Panc1 (cell line): Measurements from ENCODE around the gene GPR149. TPM values are rescaled to one million over a fixed set of nuclear protein-coding genes. Genes with fewer than 3 reads are reported as not detected.
A peak's percentile ranks its signal among the peaks of the same experiment; 100 is the strongest.

ENCODE experiments used
- ATAC-seq: fragments of 200-7000 bp; cut with Tn5 transposase; 2 replicates; pipeline ENCODE4 v1.9.1; 2020; ENCODE audit warnings: mild to moderate bottlenecking, moderate library complexity
- BruUV-seq: library from RNA; stranded (reverse); fragments of 400-500 nt; replicated peaks from 2 replicates; lab custom pipeline; 2021; lab: Mats Ljungman, UMichigan
- CTCF ChIA-PET: fragments of 300-600 bp; sonication (Branson Sonifier 250); formaldehyde crosslinking; loops from one replicate; lab custom pipeline; 2022; ENCODE audit warnings: antibody characterized with exemption; lab: Charles Lee
- POLR2A ChIA-PET: fragments of 300-600 bp; sonication (Branson Sonifier 250); formaldehyde crosslinking; loops from one replicate; lab custom pipeline; 2022; ENCODE audit warnings: antibody characterized with exemption; lab: Charles Lee
- DNase-seq: peaks from one replicate; pipeline ENCODE4 v3.0.0-alpha.2; 2010; ENCODE audit warnings: low read depth, low spot score
- H3K27ac ChIP-seq: 2 replicates; pipeline ENCODE4 v1.5.1; 2011; ENCODE audit warnings: mild to moderate bottlenecking, low read length, inconsistent platforms
- H3K27me3 ChIP-seq: fragments of 200-500 bp; sonication (Bioruptor generic); 2 replicates; pipeline ENCODE4 v1.6.0; 2014; ENCODE audit warnings: low read length, inconsistent platforms; ENCODE audit not compliant: control insufficient read depth, insufficient read depth
- H3K36me3 ChIP-seq: fragments of 200-500 bp; sonication (Bioruptor generic); 2 replicates; pipeline ENCODE4 v1.5.1; 2014; ENCODE audit warnings: inconsistent platforms, mild to moderate bottlenecking, low read length, moderate library complexity; ENCODE audit not compliant: control insufficient read depth, insufficient read depth
- H3K4me1 ChIP-seq: 2 replicates; pipeline ENCODE4 v1.5.1; 2011; ENCODE audit warnings: inconsistent platforms, mild to moderate bottlenecking, low read length, moderate library complexity; ENCODE audit not compliant: control insufficient read depth, insufficient read depth
- H3K4me3 ChIP-seq, 2 experiments: 2 replicates each; pipeline ENCODE4 v1.5.1; 2011 to 2012; ENCODE audit warnings: low read depth in 2 of 2, low read length in 2 of 2, mild to moderate bottlenecking in 2 of 2, inconsistent platforms in 1 of 2, moderate library complexity in 1 of 2
- H3K9me3 ChIP-seq: fragments of 200-500 bp; sonication (Bioruptor generic); 2 replicates; pipeline ENCODE4 v1.5.1; 2014; ENCODE audit warnings: low read depth, mild to moderate bottlenecking, inconsistent platforms, low read length, moderate library complexity; ENCODE audit not compliant: control insufficient read depth, insufficient read depth
- POLR2AphosphoS5 ChIP-seq: IDR thresholded peaks from 2 replicates; pipeline ENCODE4 v1.6.1; 2012; ENCODE audit warnings: mild to moderate bottlenecking, low read depth, low read length, moderate library complexity
- SIN3A ChIP-seq: IDR thresholded peaks from 2 replicates; pipeline ENCODE4 v1.6.1; 2012; ENCODE audit warnings: low read depth, mild to moderate bottlenecking, low read length, moderate library complexity, borderline replicate concordance; ENCODE audit not compliant: insufficient read depth
- TCF7L2 ChIP-seq: IDR thresholded peaks from 2 replicates; pipeline ENCODE4 v1.6.1; 2011; ENCODE audit warnings: mild to moderate bottlenecking, low read depth, low read length, inconsistent platforms
- in situ Hi-C: cut with HindIII; loops from 2 replicates; pipeline ENCODE4 v1.10.0; 2016; ENCODE audit warnings: low sequenced_read_pairs, low pct_unique_long_range_greater_than_20kb
- intact Hi-C: fragments of 100-400 bp; cut with micrococcal nuclease; formaldehyde crosslinking; loops from one replicate; pipeline ENCODE4 v1.10.0; 2022; ENCODE audit not compliant: unreplicated experiment
- total RNA-seq: library from RNA; stranded (reverse); gene quantifications from one replicate; pipeline ENCODE4 v1.2.1, GENCODE V29; 2021; ENCODE audit not compliant: unreplicated experiment
- TF ChIP-seq, protein P1 (sequence below), 2 experiments: IDR thresholded peaks; 2 replicates each; pipeline ENCODE4 v1.6.1; 2011 to 2012; ENCODE audit warnings: low read depth in 2 of 2, control low read depth in 1 of 2, low read length in 1 of 2, mild to moderate bottlenecking in 1 of 2, moderate library complexity in 1 of 2; ENCODE audit not compliant: insufficient read depth in 1 of 2
- TF ChIP-seq, protein P2 (sequence below): fragments of 450-650 bp; IDR thresholded peaks from 2 replicates; pipeline ENCODE4 v1.5.1; 2017; ENCODE audit warnings: mild to moderate bottlenecking

Gene GPR149
- total RNA-seq, 1 experiment from 2014 or later, result not detected

- Histone ChIP-seq H3K27ac (peak overlapping the region; percentile 91), H3K4me3 (peak overlapping the region; percentile 72 to 99), H3K27me3 (no peaks in the 10 kb centered on the region; the same call in 1 of the 2 replicates), H3K9me3 (no peaks in the 10 kb centered on the region; the same call in 1 of the 2 replicates), H3K4me1 (peaks cover 13% of the 10 kb centered on the region), H3K36me3 (no peaks in the 10 kb centered on the region)
- intact Hi-C loops, result no loop called here
- CTCF ChIA-PET, result interaction anchor here (0.6 kb wide), 1 partner anchor 55 kb away, joined by 3 read pairs; no protein-coding TSS in a partner anchor
- POLR2A ChIA-PET, result interaction anchor here (0.5 kb wide), 1 partner anchor 201 kb away, joined by 9 read pairs; no protein-coding TSS in a partner anchor
- ATAC-seq, result no peak
- in situ Hi-C loops, result no loop called here
- BruUV-seq, result no TSS peak
- DNase-seq, result no peak
- TF ChIP-seq, protein P1, sequence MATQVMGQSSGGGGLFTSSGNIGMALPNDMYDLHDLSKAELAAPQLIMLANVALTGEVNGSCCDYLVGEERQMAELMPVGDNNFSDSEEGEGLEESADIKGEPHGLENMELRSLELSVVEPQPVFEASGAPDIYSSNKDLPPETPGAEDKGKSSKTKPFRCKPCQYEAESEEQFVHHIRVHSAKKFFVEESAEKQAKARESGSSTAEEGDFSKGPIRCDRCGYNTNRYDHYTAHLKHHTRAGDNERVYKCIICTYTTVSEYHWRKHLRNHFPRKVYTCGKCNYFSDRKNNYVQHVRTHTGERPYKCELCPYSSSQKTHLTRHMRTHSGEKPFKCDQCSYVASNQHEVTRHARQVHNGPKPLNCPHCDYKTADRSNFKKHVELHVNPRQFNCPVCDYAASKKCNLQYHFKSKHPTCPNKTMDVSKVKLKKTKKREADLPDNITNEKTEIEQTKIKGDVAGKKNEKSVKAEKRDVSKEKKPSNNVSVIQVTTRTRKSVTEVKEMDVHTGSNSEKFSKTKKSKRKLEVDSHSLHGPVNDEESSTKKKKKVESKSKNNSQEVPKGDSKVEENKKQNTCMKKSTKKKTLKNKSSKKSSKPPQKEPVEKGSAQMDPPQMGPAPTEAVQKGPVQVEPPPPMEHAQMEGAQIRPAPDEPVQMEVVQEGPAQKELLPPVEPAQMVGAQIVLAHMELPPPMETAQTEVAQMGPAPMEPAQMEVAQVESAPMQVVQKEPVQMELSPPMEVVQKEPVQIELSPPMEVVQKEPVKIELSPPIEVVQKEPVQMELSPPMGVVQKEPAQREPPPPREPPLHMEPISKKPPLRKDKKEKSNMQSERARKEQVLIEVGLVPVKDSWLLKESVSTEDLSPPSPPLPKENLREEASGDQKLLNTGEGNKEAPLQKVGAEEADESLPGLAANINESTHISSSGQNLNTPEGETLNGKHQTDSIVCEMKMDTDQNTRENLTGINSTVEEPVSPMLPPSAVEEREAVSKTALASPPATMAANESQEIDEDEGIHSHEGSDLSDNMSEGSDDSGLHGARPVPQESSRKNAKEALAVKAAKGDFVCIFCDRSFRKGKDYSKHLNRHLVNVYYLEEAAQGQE (IDR thresholded peaks at IDR 0.05; ENCODE audit: insufficient read depth in 1 of 2, low read depth in 2 of 2, low read length in 1 of 2), result no peak
- TF ChIP-seq, protein P2, sequence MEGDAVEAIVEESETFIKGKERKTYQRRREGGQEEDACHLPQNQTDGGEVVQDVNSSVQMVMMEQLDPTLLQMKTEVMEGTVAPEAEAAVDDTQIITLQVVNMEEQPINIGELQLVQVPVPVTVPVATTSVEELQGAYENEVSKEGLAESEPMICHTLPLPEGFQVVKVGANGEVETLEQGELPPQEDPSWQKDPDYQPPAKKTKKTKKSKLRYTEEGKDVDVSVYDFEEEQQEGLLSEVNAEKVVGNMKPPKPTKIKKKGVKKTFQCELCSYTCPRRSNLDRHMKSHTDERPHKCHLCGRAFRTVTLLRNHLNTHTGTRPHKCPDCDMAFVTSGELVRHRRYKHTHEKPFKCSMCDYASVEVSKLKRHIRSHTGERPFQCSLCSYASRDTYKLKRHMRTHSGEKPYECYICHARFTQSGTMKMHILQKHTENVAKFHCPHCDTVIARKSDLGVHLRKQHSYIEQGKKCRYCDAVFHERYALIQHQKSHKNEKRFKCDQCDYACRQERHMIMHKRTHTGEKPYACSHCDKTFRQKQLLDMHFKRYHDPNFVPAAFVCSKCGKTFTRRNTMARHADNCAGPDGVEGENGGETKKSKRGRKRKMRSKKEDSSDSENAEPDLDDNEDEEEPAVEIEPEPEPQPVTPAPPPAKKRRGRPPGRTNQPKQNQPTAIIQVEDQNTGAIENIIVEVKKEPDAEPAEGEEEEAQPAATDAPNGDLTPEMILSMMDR, result no peak
- no peak for TF ChIP-seq TCF7L2
- TF ChIP-seq SIN3A, result no peak
- TF ChIP-seq POLR2AphosphoS5, result no peak
Observed at GRCh38 chr3:154324919-154325318, 105.1 kb downstream of the GPR149 start.

DNA sequence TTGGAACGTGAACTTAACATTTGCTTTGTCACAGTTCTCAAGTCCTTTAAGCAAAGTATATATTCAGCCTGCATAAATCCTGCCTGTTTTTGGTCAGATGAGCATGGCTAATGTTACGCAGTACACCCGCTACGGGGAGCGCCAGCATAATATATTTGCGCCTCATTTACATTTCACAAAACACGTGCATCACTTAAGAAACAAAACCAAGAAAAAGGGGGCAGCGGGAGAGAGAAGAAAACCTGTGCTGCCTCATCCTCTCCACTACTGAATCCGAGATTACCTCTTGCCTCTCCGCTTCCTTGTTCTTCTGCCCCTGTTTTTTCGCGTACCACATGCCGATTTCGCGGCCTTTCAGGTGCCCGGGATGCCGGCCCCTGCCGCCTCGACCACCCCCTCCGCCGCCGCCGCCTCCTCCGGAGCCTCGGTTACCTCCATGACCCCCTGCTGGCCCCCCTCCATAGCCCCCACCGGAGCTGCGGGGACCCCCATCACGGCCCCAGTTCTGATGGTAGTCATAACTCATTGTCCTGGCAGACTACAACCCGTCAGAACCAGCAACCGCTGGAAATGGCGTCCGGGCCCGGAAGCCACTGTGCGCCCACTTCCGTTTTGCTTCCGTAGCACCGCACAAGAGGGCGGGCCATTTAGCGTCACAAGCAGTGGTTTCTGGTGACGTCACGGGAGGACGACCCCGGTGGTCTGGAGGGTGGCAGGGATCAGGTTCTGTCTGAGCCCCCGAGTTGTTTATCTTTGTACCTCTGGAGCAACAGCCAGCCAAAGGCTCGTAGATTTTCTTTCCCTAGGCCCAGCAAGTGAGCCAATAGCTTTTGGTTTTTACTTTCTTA lies 105.9 kb downstream of the GPR149 start, which contains the start of gene DHX36:
DHX36 (minus strand) TSS at position 597 of the 848 bp plus-strand sequence; CDS start at position 526, 71 bp downstream.
- intact Hi-C loops (no loop called here), in situ Hi-C loops (no loop called here)
- Histone ChIP-seq H3K9me3 (no peaks in the 10 kb centered on the region; the same call in 1 of the 2 replicates), H3K27ac (peak within 1 kb of the TSS; percentile 91), H3K27me3 (no peaks in the 10 kb centered on the region), H3K4me3 (peak within 1 kb of the TSS; percentile 72 to 99), H3K4me1 (peaks cover 15% of the 10 kb centered on the region), H3K36me3 (no peaks in the 10 kb centered on the region)
- BruUV-seq, result no TSS peak
- POLR2A ChIA-PET, result interaction anchor here (0.5 kb wide), 1 partner anchor 200 kb away, joined by 9 read pairs; no protein-coding TSS in a partner anchor
- peak; percentile 58 for DNase-seq
- CTCF ChIA-PET, result interaction anchor here (0.6 kb wide), 1 partner anchor 56 kb away, joined by 3 read pairs; no protein-coding TSS in a partner anchor
- ATAC-seq, result peak; percentile 100
- TF ChIP-seq POLR2AphosphoS5 (peak; percentile 92), SIN3A (0 out of 2 replicates have a peak, but pooled peaks have one; percentile 56), TCF7L2 (no peak)
- TF ChIP-seq, protein P1 (IDR thresholded peaks at IDR 0.05; ENCODE audit: insufficient read depth in 1 of 2, low read depth in 2 of 2, low read length in 1 of 2), result no peak; a peak in 1 of 4 replicates
